HG03575 (cell line): ENCODE measurements around the gene ENKD1.

Source experiments
- ATAC-seq: cut with Tn5 transposase; IDR thresholded peaks from one replicate; pipeline ENCODE4 v1.9.1; 2021; ENCODE audit not compliant: unreplicated experiment, insufficient number of reproducible peaks, low FRiP score; ENCODE audit errors: extremely low read depth

The ENKD1 gene

DNA sequence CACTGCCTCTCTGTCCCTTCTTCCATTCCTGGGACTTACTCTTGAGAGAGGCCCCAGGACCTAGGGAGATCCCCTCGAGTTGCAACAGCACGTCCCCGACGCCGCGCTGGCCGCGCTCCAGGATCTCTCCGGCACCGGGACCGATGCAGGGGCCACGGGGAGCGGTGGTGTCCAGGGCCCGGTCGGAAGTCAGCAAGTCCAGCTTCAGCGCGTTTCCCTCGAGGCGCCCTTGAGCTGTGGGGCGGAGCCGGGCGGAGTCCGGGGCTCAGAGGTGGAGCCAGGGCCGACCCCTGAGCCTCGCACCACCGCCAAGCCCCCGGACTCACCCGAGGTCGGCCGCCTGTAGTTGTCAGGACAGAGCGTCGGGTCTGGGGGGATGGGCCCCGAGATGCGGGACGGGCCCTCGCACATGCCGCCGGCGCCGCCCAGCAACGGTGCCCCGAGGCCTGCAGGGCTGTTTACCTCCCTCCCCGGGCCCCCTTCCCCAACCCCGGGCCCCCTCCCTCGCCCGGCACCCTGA, 458 bp downstream of the ENKD1 start:
- ATAC-seq, result no peak

DNA sequence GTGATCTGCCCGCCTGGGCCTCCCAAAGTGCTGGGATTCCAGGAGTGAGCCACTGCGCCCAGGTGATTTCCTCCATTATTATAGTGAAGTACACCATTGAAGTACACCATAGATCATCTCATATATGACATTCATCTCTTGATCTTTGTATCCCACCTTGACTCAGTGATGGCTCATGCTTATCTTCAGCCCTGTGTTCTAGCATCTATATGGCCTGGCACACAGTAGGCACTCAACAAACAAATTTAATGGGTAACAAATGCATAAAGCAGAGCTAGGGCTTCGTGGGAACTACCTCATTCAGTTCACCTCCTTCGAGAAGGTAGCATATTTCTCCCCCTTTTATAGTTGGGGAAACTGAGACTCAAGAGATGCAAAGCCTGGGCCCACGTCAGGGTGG, 952 bp downstream of the ENKD1 start:
- ATAC-seq, result no peak

DNA sequence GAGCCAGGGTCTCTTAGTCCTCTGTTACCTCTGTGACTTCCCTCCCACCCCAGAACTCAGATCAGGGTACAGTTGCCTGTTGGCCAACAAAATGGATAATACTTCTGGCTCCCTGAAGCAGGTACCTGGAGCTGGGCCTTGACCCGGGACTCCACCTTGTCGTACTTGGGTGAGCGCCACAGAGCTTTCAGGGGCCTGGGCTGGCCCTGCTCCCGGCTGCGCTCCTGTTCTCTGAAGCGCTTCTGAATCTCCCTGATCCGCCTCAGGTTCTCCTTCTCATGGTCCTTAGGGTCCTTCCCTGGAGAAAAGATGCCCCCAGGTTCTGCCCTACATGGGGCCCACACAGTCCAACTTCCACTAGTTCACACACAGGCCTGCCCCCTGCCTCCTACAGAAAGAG, 1.7 kb downstream of the ENKD1 start:
- ATAC-seq, result no peak

DNA sequence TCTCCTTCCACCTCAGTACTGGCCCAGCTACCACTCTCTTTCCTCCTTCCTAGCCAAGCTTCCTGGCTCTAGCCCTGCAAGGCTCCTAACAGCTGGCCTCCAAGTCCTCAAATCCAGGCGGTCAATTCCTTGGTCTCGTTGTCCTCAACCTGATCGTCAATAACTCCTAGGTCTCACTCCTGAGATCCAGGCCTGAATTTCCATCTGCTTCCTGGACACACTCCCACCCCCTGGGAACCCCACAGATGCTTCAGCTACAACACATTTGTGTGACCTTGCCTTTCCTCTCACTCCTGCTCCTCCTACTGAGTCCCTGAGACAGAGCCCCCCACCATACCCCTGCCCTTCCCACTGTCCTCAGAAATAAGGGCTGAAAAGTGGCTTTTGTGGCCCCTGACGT, 2.3 kb downstream of the ENKD1 start:
- no peak for ATAC-seq

DNA sequence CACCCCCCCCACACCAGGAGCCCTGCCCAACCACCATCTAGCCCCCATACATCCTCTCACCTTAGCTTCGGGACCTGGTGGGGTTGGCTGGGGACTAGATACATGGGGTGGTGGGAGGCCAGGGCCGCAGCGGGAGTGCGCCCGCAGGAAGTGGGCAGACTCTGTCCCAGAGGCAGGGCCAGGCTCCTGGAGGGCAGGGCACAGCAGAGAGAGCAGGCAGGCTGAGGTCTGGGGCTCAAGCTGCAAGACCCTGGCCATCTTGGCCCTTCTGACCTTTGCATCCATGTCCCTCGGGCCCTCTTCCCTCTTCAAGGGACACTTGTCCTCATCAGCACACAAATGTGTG, 2.7 kb downstream of the ENKD1 start:
- ATAC-seq, result no peak

DNA sequence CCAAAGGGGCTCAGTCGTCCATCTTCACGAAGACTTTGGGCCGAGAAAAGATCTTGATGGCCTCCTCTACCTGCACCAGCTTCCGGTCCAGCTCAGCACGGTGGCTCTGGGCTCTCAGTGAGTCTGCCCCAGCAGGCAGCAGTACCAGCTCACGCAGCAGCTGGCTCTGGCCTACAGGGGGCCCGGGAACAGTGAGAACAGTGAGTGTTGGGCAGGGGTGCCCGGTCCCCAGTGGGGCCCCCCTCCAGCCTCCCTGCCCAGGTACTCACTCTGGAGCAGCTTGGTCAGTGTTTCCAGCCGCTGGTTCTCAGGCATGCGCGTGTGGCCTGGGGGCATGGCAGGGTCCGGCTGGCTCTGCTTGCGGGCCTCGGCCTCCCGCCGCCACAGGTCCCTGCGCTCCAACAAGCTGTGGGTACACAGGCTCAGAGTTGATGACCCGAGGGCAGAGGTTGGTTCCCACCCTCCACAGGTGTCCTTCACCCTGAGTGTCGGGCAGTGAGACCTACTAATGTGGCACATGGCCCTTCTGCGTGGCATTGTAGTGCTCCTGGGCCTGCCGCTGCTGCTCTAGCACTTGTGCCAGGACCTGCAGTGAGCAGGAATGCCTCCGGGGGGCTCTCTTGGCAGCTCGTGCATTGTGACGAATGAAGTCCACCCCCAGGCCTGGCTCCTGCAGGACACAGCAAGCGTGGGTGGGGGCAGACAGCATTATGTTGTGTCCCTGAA, 3.2 kb downstream of the ENKD1 start:
- no peak for ATAC-seq

DNA sequence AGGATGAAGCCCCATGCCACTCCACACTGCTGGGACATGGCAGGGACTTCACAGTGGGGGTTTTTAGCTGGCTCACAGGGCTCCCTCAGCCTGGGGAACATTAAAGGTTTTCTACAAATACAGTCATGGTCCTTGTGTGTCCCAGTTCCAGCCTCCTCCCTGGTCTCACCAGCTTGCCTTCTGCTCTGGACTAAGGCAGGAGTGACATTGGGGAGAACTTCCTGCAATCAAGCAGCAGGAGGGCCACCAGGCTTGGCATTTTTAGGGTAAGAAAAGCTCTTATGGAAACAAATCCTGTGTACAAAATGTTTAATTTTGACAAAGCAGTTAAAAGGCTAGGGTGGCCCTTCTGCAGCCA, 3.9 kb downstream of the ENKD1 start:
- no peak for ATAC-seq

DNA sequence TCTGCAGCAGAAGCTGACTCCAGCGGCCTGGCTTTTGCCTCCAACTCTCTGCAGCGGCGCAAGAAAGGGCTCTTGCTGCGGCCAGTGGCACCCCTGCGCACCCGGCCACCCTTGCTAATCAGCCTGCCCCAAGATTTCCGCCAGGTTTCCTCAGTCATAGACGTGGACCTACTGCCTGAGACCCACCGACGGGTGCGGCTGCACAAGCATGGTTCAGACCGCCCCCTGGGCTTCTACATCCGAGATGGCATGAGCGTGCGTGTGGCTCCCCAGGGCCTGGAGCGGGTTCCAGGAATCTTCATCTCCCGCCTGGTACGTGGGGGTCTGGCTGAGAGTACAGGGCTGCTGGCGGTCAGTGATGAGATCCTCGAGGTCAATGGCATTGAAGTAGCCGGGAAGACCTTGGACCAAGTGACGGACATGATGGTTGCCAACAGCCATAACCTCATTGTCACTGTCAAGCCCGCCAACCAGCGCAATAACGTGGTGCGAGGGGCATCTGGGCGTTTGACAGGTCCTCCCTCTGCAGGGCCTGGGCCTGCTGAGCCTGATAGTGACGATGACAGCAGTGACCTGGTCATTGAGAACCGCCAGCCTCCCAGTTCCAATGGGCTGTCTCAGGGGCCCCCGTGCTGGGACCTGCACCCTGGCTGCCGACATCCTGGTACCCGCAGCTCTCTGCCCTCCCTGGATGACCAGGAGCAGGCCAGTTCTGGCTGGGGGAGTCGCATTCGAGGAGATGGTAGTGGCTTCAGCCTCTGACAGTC, 4.5 kb downstream of the ENKD1 start:
- ATAC-seq, result no peak

DNA sequence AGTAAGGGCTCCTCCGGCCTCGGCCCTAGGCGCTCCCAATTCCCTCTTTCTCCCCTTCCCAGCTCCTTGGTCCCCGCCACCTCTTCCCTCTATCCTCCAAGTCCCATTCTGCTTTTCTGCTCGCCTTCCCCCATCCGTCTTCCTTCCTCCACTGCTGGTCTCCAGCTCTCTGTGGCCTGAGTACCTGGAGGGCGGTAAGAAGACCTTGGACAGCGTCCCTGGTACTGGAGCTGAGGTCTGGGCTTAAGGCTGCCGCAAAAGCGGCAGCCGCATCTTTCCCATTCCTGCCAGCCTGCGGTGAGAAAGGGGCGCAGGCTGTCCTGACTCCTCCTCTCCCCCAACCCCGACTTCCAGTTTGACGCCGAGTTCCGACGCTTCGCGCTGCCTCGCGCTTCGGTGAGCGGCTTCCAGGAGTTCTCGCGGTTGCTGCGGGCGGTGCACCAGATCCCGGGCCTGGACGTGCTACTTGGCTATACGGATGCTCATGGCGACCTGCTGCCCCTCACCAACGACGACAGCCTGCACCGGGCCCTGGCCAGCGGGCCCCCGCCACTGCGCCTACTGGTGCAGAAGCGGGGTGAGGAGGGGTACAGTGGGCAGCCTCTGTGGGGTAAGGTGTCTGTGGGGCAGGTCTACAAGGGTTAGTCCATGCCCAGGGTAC, 5.3 kb downstream of the ENKD1 start:
- ATAC-seq, result no peak

DNA sequence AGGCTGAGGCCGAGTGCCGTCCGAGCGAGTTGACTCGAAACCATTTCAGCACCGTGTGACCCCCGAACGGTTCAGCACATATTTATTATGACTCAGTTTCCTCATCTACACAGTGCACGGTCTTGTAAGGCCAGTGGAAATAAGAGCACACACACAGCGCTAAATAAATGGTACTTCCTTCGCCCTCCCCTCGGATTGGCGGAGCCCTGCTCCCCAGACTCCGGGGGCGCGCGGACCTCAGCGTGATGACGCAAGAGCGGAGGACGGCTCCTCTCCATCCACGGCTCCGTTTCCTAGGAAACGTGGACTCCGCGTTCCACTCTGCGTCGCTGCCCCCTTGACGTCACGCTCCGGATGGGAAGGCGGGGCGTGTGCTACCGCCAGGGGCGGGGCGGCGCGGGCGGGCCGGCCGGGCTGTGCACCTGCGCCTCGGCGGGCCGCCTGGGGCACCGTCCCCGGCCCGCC, 6.0 kb downstream of the ENKD1 start, which contains the start of gene PARD6A:
Gene PARD6A (plus strand): TSS at position 397 of the 465 bp plus-strand sequence. CDS start 79 bp downstream, outside the sequence.
- peak; percentile 34 for ATAC-seq

DNA sequence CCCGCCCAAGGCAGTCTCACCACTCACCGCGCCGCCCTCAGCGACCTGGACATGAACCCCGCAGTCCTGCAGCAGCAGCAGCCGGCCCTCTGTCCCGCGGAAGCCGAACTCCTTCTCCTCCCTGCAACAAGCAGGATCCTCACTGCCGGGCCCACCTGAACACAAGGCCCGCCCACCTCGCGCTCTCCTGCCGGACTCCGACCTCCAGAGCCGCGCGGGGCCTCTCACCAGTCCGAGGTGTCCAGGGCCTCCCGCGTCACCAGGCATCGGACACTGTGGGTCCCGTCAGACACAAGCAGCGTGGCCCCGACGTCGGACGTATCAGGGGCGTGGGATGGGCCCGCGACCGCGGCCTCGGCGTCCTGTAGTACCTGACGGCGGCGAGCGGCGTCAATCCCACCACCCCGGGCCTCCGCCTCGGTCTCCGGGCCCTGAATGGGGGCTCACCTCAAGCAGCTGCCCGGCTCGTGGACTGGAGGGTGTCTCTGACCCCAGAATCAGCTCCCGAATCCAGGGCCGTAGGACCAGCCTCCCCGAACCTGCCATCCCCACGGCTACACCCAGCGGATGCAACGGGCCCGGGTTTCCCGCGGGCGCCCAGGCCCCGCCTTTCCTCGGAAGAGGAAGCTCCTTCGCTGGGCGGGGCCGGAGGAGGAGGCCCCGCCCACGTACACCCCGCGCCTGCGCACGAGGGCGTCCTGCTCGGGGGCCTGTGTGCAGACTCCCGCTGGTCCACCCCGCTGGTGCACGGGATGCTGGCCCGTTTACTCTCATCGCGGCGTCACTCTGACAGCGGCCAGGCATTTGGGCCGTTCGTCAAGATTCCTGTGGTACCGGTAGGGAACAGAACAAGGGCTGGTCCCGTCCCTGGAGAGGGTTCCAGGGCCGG, 6.6 kb downstream of the ENKD1 start, which contains the start of gene ACD:
Gene ACD (minus strand): TSS at position 586 of the 889 bp plus-strand sequence. CDS start 40 bp downstream, at position 546.
- ATAC-seq, result peak; percentile 22

DNA sequence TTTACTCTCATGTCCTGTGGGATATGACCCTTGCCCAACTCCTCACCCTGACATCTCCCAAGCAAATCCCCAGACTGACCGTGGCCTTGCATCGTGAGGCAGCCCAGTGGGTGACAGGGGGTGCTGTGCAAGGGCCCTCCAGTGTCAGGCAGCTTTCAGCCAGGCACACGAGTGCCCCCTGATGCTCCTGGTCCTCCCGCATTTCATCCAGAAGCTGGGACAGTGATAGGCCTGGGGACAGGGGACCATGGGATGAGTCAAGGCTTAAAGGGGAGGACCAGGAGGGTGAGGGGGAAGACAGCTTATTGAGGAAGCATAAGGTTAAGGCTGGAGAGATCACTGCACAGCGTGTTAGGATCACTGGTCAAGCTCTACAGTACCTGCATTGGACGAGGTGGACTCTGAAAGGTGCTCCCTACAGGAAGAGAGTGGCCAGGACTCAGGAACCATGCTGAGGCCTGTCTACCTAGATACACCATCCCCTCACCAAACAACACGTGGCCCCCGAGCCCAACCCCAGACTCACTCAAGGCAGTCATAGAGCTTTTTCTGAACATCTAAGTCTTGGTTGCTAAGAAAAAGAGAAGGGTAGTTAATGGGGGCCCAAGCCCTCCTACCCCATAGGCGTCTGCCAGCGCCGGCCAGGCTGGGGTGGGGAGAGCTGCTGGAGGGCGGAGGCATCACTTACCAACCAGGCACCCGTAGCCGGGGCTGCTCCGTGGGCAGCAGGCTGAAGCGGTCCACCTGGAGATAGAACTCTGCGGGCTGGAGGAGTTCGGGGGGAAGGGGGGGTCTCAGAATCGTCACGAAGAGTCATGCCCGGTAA, 7.5 kb downstream of the ENKD1 start:
- ATAC-seq, result no peak

DNA sequence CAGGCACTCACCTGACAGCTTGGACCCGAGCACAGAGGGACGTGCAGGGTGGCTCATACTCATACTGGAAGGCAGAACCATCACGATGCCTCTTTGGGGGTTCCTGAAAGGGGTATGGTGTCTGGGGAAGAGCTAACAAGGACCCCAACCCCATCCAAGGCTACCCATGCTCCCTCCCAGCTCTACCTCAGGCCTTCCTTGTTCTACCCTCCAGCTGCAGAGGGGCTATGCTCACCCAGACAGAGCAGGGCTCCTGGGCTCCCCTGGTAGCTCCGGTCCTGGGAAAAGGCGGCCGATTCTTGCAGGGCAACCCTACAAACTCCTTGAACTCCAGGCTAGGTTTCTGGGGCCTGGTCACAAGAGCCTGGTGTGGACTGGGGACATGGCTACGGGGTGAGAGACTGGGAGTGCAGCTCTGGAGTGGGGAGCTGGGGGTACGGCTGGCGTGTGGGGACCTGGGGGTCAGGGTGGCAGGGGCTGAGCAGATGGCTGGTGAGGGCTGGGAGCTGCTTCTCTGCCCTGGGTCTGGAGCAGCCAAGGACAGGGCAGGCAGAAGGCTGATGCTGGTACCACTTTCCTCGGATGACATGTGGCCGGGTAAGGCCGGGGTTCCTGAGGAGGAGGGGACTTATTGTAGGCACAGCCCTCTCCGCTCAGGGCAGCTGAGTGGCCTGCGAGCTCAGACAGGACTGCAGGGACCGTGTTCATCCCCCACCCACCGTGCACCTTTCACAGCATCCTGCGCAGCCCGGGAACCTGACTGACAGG, 8.6 kb downstream of the ENKD1 start:
- no peak for ATAC-seq

DNA sequence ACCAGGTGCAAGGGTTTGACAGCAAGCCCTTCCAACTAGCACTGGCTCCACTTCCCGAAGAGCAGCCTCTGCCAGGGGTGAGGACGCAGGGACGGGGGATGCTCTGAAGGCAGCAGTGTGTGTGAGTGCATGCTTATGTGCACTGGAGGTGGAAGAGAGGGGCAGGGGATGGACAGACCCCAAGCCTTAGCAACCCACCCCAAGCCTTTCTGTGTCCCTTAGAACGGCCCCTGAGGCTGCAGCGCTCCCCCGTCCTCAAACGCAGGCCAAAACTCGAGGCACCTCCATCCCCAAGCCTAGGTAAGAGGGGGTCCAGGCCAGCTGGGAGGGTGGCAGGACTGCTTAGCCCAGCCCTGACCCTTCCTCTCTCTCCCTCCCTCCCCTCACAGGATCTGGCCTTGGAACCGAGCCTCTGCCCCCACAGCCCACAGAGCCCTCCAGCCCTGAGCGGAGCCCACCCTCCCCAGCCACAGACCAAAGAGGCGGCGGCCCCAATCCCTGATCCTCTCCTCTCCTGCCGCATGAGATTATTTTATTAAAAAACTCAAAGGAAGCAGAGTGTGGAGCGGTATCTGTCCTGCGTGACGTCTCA, 9.4 kb downstream of the ENKD1 start:
- ATAC-seq, result no peak

DNA sequence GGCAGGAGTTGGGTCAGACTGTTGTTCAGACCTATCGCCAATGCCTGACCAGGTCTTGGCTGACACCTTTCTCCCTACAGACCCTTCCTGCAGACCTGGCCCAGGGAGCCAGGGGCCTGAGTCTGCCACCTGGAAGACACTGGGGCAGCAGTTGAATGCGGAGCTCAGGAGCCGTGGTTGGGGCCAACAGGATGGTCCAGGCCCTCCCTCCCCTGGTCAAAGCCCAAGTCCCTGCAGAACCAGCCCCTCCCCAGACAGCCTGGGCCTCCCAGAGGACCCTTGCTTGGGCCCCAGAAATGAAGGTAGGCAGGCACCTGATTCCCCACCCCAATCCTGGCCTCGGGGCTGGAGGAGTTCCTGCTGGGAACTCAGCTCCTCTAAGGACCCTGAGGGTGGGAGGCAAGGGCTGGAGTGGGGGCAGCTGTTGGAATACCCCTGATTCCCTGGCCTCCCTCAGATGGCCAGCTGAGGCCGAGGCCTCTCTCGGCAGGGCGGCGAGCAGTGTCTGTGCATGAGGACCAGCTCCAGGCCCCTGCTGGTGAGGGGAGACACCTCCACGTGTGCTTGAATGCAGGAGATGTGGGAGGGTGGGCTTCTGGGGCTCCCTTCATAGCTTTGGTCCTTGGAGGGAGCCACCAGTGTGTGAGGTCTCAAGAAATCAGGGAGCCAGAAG, 10.1 kb downstream of the ENKD1 start:
- no peak for ATAC-seq

DNA sequence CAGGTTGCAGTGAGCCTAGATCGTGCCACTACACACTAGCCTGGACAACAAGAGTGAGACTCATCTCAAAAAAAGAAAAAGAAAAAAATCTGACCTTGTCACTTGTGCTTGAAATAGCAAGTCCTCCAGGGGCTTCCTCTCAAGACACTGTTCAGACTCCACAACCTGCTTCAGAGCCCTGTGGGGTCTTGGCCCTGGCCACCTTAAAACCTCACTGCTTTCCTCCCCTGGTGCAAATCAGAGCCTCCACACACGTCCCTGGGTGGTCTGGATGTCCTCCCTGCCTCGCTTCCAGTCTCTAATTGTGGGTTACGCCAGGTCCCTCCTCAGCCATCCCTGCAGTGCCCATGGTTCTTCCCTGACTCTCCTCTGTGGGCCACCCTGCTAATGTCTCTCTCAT, 11.2 kb downstream of the ENKD1 start:
- no peak for ATAC-seq
